OCI-LY1 (cell line): Measurements from ENCODE around the gene CCHCR1.
A peak's percentile ranks its signal among the peaks of the same experiment; 100 is the strongest.
"Not testable (repeated sequence)": the region's sequence is repeated elsewhere in the genome, so short reads cannot be mapped to it uniquely, and the experiment has no call there.

Experiments
- H2AFZ ChIP-seq: fragments of 200-600 bp; sonication (generic), shearing (Covaris generic); 2 replicates; pipeline ENCODE4 v1.6.0; 2014; ENCODE audit warnings: antibody characterized with exemption, mild to moderate bottlenecking, low read length
- H3F3A ChIP-seq: fragments of 200-600 bp; sonication (generic), shearing (Covaris generic); 2 replicates; pipeline ENCODE4 v1.6.0; 2014; ENCODE audit warnings: mild to moderate bottlenecking, antibody characterized with exemption, low read length, moderate library complexity; ENCODE audit not compliant: insufficient read depth
- H3K27ac ChIP-seq: fragments of 200-600 bp; sonication (generic); 2 replicates; pipeline ENCODE4 v1.5.1; 2014; ENCODE audit warnings: low read length, mixed run types, mild to moderate bottlenecking, low read depth; ENCODE audit not compliant: poor library complexity, severe bottlenecking
- H3K27me3 ChIP-seq: fragments of 200-600 bp; sonication (generic); 2 replicates; pipeline ENCODE4 v1.6.0; 2014; ENCODE audit warnings: antibody characterized with exemption, mild to moderate bottlenecking, low read length, moderate library complexity; ENCODE audit not compliant: insufficient read depth
- H3K36me3 ChIP-seq: fragments of 200-600 bp; sonication (generic); 2 replicates; pipeline ENCODE4 v1.6.1; 2014; ENCODE audit warnings: mild to moderate bottlenecking, antibody characterized with exemption, low read length, moderate library complexity, mixed read lengths; ENCODE audit not compliant: insufficient read depth
- H3K4me1 ChIP-seq: fragments of 200-600 bp; sonication (generic); 2 replicates; pipeline ENCODE4 v1.5.1; 2014; ENCODE audit warnings: mild to moderate bottlenecking, low read length, moderate library complexity; ENCODE audit not compliant: insufficient read depth, severe bottlenecking
- H3K4me2 ChIP-seq: fragments of 200-600 bp; sonication (generic), shearing (Covaris generic); 2 replicates; pipeline ENCODE4 v1.6.1; 2014; ENCODE audit warnings: low read length
- H3K4me3 ChIP-seq: fragments of 200-600 bp; sonication (generic); 2 replicates; pipeline ENCODE4 v1.5.1; 2014; ENCODE audit warnings: low read length, low read depth, mild to moderate bottlenecking, mixed read lengths; ENCODE audit not compliant: poor library complexity, severe bottlenecking
- H3K79me2 ChIP-seq: fragments of 200-600 bp; shearing (Covaris generic); 2 replicates; pipeline ENCODE4 v1.6.1; 2016; ENCODE audit warnings: mixed run types, low read length, mixed read lengths; ENCODE audit not compliant: insufficient read depth
- H3K9ac ChIP-seq: fragments of 200-600 bp; sonication (generic), shearing (Covaris generic); 2 replicates; pipeline ENCODE4 v1.6.1; 2014; ENCODE audit warnings: mild to moderate bottlenecking, low read length, mixed read lengths
- H3K9me2 ChIP-seq: fragments of 200-600 bp; sonication (generic), shearing (Covaris generic); 2 replicates; pipeline ENCODE4 v1.6.1; 2014; ENCODE audit warnings: low read depth, mild to moderate bottlenecking, low read length, mixed read lengths
- H3K9me3 ChIP-seq: fragments of 200-600 bp; shearing (Covaris generic); 2 replicates; pipeline ENCODE4 v1.6.1; 2014; ENCODE audit warnings: low read length, mixed read lengths
- H4K20me1 ChIP-seq: fragments of 200-600 bp; sonication (generic), shearing (Covaris generic); 2 replicates; pipeline ENCODE4 v1.6.0; 2016; ENCODE audit warnings: mild to moderate bottlenecking, low read length; ENCODE audit not compliant: insufficient read depth
- EZH2 ChIP-seq: fragments of 200-600 bp; sonication (generic), shearing (Covaris generic); IDR thresholded peaks from 2 replicates; pipeline ENCODE4 v1.8.0; 2017; ENCODE audit warnings: borderline replicate concordance, mixed run types, mild to moderate bottlenecking, antibody characterized with exemption, low read length, moderate library complexity, mixed read lengths
- TF ChIP-seq, protein P1 (sequence below): fragments of 200-600 bp; sonication (generic), shearing (Covaris generic); IDR thresholded peaks from 2 replicates; pipeline ENCODE4 v1.5.1; 2017; ENCODE audit warnings: mild to moderate bottlenecking, antibody characterized with exemption, low read length, moderate library complexity, mixed read lengths

Gene CCHCR1

DNA sequence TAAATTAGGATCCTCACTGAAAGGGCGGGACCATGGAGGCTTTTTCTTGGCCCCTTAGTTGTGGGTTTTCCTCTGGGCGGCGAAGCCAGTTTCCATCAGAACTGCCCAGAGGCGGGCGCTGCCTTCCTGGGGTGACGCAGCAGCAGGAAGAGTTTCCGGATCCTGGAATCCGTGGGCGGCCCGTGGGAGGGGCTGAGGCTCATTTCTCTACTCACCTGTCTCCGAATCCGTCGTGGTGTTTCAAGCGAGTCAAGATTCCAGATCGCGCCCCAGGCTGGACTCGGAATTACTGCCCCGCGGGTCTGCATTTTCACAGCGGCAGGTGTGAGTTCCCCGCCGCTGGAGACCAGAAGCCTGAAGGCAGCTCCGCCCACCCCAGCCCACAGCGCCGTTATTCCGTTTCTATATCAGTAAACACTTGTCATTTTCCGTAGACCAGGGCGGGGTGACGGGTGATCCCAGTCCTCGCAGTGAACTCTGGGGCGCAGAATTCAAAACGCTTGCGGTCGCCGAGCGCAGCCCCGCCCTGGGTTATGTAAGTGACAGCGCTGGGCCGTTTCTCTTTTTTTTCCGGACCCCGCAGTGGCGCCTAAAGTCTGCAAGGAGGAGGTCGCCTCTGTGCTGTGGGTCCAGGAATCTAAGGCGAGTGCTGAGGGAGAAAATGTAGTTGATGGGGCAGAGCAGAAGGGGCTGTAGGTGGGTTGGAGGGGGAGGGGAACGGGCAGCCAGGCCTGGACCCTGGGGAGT, 40.1 kb upstream of the CCHCR1 start:
- peaks cover 45% of the 10 kb centered on the region for H3K36me3 ChIP-seq
- peaks cover 15% of the 10 kb centered on the region for H3K79me2 ChIP-seq
- H3K27me3 ChIP-seq, result no peaks in the 10 kb centered on the region
- no peaks in the 10 kb centered on the region; the same call in 1 of the 2 replicates for H3F3A ChIP-seq
- TF ChIP-seq, protein P1, sequence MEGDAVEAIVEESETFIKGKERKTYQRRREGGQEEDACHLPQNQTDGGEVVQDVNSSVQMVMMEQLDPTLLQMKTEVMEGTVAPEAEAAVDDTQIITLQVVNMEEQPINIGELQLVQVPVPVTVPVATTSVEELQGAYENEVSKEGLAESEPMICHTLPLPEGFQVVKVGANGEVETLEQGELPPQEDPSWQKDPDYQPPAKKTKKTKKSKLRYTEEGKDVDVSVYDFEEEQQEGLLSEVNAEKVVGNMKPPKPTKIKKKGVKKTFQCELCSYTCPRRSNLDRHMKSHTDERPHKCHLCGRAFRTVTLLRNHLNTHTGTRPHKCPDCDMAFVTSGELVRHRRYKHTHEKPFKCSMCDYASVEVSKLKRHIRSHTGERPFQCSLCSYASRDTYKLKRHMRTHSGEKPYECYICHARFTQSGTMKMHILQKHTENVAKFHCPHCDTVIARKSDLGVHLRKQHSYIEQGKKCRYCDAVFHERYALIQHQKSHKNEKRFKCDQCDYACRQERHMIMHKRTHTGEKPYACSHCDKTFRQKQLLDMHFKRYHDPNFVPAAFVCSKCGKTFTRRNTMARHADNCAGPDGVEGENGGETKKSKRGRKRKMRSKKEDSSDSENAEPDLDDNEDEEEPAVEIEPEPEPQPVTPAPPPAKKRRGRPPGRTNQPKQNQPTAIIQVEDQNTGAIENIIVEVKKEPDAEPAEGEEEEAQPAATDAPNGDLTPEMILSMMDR, result no peak
- TF ChIP-seq EZH2, result no peak
- peaks cover 38% of the 10 kb centered on the region for H3K4me1 ChIP-seq
- H3K4me3 ChIP-seq, result peak overlapping the region; percentile 72
- peak overlapping the region; percentile 93 for H3K27ac ChIP-seq
- H3K9me3 ChIP-seq, result peaks cover 11% of the 10 kb centered on the region
- peak overlapping the region; percentile 82 for H3K9ac ChIP-seq
- H4K20me1 ChIP-seq, result no peaks in the 10 kb centered on the region
- H3K9me2 ChIP-seq, result no peaks in the 10 kb centered on the region
- H2AFZ ChIP-seq, result no peak overlapping the region
- peak overlapping the region; percentile 59 for H3K4me2 ChIP-seq

DNA sequence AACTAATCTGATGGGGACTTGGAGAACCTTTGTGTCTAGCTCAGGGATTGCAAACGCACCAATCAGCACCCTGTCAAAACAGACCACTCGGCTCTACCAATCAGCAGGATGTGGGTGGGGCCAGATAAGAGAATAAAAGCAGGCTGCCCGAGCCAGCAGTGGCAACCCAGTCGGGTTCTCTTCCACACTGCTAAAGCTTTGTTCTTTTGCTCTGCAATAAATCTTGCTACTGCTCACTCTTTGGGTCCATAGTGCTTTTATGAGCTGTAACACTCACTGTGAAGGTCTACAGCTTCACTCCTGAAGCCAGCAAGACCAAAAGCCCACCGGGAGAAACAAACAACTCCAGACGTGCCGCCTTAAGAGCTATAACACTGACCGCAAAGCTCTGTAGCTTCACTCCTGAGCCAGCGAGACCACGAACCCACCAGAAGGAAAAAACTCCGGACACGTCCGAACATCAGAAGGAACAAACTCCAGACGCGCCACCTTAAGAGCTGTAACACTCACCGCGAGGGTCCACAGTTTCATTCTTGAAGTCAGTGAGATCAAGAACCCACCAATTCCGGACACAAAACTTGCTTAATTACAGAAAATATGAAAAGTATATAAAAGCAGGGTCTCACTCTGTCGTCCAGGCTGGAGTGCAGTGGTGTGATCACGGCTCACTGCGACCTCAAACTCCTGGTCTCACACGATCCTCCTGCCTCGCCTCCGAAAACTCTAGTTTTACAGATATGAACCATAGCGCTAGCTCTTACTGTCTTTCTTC, 38.8 kb upstream of the CCHCR1 start:
- H3F3A ChIP-seq, H3K9me2 ChIP-seq, H2AFZ ChIP-seq, H4K20me1 ChIP-seq, H3K27me3 ChIP-seq: not testable (repeated sequence)
- Histone ChIP-seq H3K36me3 (peaks cover 39% of the 10 kb centered on the region), H3K27ac (peak overlapping the region; percentile 93), H3K4me2 (peak overlapping the region; percentile 59), H3K9me3 (peaks cover 11% of the 10 kb centered on the region), H3K4me3 (peak overlapping the region; percentile 72), H3K9ac (peak overlapping the region; percentile 18; the same call in 1 of the 2 replicates), H3K79me2 (peaks cover 15% of the 10 kb centered on the region), H3K4me1 (peaks cover 25% of the 10 kb centered on the region)

DNA sequence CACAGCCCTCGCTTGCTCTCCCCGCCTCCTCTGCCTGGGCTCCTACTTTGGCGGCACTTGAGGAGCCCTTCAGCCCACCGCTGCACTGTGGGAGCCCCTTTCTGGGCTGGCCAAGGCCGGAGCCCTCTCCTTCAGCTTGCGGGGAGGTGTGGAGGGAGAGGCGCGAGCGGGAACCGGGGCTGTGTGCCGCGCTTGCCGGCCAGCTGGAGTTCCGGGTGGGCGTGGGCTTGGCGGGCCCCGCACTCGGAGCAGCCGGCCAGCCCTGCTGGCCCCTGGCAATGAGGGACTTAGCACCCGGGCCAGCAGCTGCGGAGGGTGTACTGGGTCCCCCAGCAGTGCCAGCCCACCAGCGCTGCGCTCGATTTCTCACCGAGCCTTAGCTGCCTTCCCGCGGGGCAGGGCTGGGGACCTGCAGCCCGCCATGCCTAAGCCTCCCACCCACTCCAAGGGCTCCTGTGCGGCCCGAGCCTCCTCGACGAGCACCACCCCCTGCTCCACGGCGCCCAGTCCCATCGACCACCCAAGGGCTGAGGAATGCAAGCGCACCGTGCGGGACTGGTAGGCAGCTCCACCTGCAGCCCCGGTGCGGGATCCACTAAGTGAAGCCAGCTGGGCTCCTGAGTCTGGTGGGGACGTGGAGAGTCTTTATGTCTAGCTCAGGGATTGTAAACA, 37.8 kb upstream of the CCHCR1 start:
- H3K27ac ChIP-seq, H4K20me1 ChIP-seq, H3K9ac ChIP-seq, H2AFZ ChIP-seq, H3K9me2 ChIP-seq, H3K4me2 ChIP-seq, H3K27me3 ChIP-seq, H3K4me3 ChIP-seq, H3F3A ChIP-seq: not testable (repeated sequence)
- peaks cover 26% of the 10 kb centered on the region for H3K4me1 ChIP-seq
- H3K36me3 ChIP-seq, result peaks cover 30% of the 10 kb centered on the region
- H3K79me2 ChIP-seq, result peaks cover 15% of the 10 kb centered on the region
- peaks cover 11% of the 10 kb centered on the region for H3K9me3 ChIP-seq
